ENCODE results near the gene MAP3K7CL.

The MAP3K7CL gene

DNA sequence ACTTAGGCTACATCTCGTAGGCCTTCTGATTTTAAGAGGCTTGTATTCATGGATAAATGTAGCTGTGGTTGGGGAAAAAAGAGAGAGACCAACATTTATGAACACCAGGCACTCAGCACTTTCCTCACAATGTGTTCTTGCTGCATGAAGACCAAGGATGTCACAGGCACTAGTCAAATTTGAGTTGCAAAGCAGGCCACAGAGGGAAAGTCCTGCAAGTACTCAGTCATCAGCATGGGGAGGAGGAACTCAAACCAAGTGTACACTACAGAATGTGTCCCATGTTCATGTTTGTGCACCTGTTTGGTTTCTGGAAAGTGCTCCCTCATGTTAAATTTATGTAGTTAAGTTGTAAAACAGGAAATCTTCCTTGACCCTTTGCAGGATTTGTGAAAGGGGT lies 8.7 kb upstream of the MAP3K7CL start:
- H3K27me3 ChIP-seq (replicated peaks), result no peaks in the 10 kb centered on the region
- H3K36me3 ChIP-seq (replicated peaks), result no peaks in the 10 kb centered on the region
- no peak for DNase-seq
- TF ChIP-seq, protein P1, sequence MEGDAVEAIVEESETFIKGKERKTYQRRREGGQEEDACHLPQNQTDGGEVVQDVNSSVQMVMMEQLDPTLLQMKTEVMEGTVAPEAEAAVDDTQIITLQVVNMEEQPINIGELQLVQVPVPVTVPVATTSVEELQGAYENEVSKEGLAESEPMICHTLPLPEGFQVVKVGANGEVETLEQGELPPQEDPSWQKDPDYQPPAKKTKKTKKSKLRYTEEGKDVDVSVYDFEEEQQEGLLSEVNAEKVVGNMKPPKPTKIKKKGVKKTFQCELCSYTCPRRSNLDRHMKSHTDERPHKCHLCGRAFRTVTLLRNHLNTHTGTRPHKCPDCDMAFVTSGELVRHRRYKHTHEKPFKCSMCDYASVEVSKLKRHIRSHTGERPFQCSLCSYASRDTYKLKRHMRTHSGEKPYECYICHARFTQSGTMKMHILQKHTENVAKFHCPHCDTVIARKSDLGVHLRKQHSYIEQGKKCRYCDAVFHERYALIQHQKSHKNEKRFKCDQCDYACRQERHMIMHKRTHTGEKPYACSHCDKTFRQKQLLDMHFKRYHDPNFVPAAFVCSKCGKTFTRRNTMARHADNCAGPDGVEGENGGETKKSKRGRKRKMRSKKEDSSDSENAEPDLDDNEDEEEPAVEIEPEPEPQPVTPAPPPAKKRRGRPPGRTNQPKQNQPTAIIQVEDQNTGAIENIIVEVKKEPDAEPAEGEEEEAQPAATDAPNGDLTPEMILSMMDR (IDR thresholded peaks at IDR 0.05; ENCODE audit: low read depth, low read length, missing control alignments), result no peak
- H3K4me3 ChIP-seq (ENCODE audit: low read depth, low read length), result no peak overlapping the region
- in situ Hi-C loops (cut with HindIII; ENCODE audit: low pct_ligation_motif_present, low sequenced_read_pairs), result no loop called here
- no peak overlapping the region for H3K27ac ChIP-seq

DNA sequence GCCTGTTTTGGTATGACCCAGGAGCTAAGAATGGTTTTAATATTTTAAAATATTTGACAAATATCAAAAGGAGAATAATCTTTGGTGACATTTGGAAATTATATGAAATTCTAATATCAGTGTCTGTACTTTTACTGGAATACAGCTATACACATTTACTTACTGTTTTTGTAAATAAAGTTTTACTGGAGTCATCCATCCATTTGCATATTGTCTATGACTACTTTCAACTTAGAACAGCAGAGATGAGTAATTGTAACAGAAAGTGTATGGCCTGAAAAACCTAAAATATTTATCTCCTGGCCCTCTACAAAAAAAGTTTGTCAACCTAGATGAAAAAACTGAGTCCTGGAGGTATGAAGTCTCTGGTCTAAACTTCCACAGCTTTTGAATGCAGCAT lies 5.8 kb upstream of the MAP3K7CL start:
- H3K27me3 ChIP-seq (replicated peaks), result no peaks in the 10 kb centered on the region
- no peak for DNase-seq
- H3K4me3 ChIP-seq (ENCODE audit: low read depth, low read length), result no peak overlapping the region
- in situ Hi-C loops (cut with HindIII; ENCODE audit: low pct_ligation_motif_present, low sequenced_read_pairs), result no loop called here
- TF ChIP-seq, protein P1 (IDR thresholded peaks at IDR 0.05; ENCODE audit: low read depth, low read length, missing control alignments), result no peak
- H3K36me3 ChIP-seq (replicated peaks), result no peaks in the 10 kb centered on the region
- no peak overlapping the region for H3K27ac ChIP-seq

DNA sequence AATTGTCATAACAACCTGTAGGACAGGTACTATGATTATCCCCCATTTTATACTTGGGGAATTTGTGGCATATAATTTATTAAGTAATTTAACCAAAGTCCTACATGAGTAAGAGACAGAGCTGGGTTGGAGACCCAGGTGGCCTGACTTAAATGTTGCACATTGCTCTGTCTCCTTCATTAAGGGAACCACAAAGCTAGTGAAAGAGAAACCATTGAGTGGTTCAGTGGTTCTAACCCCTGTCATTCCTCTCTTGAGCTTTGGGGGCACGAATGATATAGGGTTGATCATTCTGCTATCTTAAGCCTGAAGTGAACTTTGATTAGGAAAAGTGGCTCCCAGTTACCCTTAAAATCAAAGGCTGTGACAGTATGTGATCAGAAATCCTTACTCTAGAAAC lies 5.3 kb upstream of the MAP3K7CL start:
- no peak overlapping the region for H3K27ac ChIP-seq
- in situ Hi-C loops (cut with HindIII; ENCODE audit: low pct_ligation_motif_present, low sequenced_read_pairs), result no loop called here
- DNase-seq, result no peak

DNA sequence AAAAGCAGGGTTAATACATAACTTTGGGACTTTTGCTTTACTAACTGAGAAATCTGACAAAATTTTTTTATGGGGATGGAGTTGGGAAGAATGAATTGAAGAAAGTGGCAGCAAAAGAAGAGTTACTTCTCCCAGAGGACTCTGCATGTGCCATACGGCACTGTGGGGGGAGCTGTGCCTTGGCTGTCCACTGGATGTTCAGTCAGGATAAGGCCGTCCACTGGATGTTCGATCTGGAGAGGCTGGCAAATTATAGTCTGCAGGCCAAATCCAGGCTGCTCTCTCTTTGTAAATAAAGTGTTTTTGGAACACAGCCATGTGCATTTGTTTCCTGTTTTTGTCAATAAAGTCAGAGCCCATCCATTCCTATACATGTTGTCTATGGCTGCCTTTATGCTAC lies 4.5 kb upstream of the MAP3K7CL start:
- H3K4me3 ChIP-seq (ENCODE audit: low read depth, low read length), result no peak overlapping the region
- TF ChIP-seq, protein P1 (IDR thresholded peaks at IDR 0.05; ENCODE audit: low read depth, low read length, missing control alignments), result no peak
- in situ Hi-C loops (cut with HindIII; ENCODE audit: low pct_ligation_motif_present, low sequenced_read_pairs), result no loop called here
- H3K27ac ChIP-seq, result no peak overlapping the region
- H3K36me3 ChIP-seq (replicated peaks), result no peaks in the 10 kb centered on the region
- no peak for DNase-seq
- H3K27me3 ChIP-seq (replicated peaks), result no peaks in the 10 kb centered on the region

More for the DNA sequence above, 5.3 kb upstream of the MAP3K7CL start:
- Histone ChIP-seq H3K4me3 (ENCODE audit: low read depth, low read length) (no peak overlapping the region), H3K27me3 (replicated peaks) (no peaks in the 10 kb centered on the region), H3K36me3 (replicated peaks) (no peaks in the 10 kb centered on the region)
- TF ChIP-seq, protein P1 (IDR thresholded peaks at IDR 0.05; ENCODE audit: low read depth, low read length, missing control alignments), result no peak

DNA sequence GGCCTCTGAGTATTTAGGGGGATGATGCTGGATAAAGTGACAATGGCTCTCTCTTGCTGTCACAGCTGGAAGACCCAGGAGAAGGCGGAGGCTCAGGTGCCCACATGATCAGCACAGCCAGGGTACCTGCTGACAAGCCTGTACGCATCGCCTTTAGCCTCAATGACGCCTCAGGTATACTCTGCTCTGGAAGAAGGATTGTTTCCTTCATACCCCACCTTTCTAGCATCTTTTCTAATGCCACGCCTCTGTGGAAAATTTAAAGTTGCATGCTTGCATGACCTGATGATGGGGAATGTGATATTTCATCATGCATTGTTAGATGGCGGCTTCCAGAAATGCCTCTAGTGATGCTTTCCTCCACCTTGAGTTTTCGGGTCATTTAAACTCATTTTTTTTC lies 2.8 kb downstream of the MAP3K7CL start:
- in situ Hi-C loops (cut with HindIII; ENCODE audit: low pct_ligation_motif_present, low sequenced_read_pairs), result no loop called here
- Histone ChIP-seq H3K4me3 (ENCODE audit: low read depth, low read length) (no peak overlapping the region), H3K27ac (no peak overlapping the region), H3K36me3 (replicated peaks) (no peaks in the 10 kb centered on the region), H3K27me3 (replicated peaks) (no peaks in the 10 kb centered on the region)
- DNase-seq, result no peak
- TF ChIP-seq, protein P1 (IDR thresholded peaks at IDR 0.05; ENCODE audit: low read depth, low read length, missing control alignments), result no peak

DNA sequence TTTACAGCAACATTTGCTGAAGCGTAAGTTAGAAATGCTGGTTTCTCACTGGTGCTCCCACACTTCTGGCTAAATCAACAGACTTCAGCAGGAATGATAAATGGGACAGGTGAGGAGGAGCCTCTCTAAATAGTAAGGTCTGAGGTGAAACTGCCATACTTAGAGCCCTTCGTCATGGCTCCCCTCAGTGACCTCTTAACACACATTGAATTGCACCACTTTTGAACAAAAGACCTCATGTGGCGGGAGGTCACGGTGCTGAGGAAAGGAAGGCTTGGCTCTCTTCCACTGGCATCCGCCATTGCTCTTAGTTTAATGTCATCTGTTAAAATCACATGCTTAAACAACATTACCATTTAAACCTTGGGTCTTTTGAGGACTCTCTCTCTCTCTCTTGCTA lies 3.4 kb downstream of the MAP3K7CL start:
- in situ Hi-C loops (cut with HindIII; ENCODE audit: low pct_ligation_motif_present, low sequenced_read_pairs), result no loop called here
- Histone ChIP-seq H3K27me3 (replicated peaks) (no peaks in the 10 kb centered on the region), H3K36me3 (replicated peaks) (no peaks in the 10 kb centered on the region), H3K4me3 (ENCODE audit: low read depth, low read length) (no peak overlapping the region), H3K27ac (no peak overlapping the region)
- TF ChIP-seq, protein P1 (IDR thresholded peaks at IDR 0.05; ENCODE audit: low read depth, low read length, missing control alignments), result no peak
- no peak for DNase-seq

Measured in brain microvascular endothelial cell (primary cell).